ENCODE measurements around the gene GPN2.
A peak's percentile ranks its signal among the peaks of the same experiment; 100 is the strongest.
"Not testable (repeated sequence)": the region's sequence is repeated elsewhere in the genome, so short reads cannot be mapped to it uniquely, and the experiment has no call there.

The GPN2 gene

DNA sequence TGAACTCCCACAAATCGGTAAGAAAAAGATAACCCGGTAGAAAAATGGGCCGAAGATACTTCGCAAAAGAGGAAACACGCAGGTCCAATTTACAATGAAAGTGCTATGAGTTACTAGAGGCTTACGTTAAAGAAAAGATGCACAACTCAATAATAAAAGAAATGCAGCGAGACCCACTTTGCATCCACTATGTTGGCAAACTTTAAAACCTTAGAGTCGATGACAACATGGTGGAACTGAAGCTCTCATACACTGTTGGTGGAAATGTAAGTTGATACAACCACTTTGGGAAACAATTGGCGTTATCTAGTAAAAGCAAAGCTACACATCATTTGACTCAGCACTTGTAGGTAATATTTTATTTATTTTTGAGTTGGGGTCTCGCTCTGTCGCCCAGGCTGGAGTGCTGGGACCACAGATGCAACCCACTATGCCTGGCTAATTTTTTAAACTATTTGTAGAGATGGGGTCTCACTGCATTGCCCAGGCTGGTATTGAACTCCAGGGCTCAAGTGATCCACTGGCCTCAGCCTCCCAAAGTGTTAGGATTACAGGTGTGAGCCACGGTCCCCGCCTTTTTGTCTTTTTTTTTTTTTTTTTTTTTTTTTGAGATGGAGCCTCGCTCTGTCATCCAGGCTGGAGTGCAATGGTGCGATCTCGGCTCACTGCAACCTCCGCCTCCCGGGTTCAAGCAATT lies 10.9 kb upstream of the GPN2 start:
- no peak for DNase-seq (ENCODE audit: low spot score)

DNA sequence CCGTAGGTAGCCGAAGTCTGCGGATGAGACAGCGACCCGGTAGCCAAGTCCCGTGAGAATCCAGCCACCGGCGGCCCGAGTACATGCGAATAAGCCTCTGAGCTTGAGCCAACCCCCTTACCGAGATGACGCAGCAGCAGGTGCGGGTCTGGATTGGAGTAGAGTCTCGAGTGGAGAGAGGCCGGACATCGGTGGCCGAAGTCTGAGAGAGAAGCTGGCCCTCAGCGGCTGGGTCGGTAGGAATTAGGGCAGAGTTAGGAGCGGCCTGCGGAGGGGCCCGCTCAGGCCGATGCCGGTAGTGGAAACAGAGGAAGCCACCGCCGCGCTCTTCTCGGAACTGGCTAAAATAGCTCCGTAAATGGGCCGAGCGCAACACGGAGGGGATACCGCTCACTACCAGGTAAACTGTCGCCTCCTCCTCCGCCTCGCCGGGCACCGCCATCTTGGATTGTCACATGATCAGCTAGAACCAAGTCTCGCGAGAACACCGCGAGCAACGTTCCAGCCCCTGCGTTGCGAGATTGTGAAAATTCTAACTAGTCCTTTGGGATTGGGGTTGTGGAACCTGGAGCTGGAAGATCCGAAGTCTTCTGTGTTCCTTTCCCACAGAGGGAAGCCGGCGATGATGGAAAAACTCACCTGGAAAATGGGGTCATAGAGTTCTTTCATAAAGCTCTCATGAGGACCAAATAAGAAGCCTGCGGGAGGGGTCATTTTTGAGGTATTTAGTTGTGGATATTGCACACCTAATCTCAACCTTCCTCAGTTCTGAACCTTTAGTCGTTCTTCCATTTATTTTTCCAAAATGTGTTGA lies 10.1 kb upstream of the GPN2 start, which contains the start of gene GPATCH3:
GPATCH3 (minus strand) TSS at position 467 of the 814 bp plus-strand sequence; CDS start at position 442, 25 bp downstream.
- DNase-seq (ENCODE audit: low spot score), result peak; percentile 86

DNA sequence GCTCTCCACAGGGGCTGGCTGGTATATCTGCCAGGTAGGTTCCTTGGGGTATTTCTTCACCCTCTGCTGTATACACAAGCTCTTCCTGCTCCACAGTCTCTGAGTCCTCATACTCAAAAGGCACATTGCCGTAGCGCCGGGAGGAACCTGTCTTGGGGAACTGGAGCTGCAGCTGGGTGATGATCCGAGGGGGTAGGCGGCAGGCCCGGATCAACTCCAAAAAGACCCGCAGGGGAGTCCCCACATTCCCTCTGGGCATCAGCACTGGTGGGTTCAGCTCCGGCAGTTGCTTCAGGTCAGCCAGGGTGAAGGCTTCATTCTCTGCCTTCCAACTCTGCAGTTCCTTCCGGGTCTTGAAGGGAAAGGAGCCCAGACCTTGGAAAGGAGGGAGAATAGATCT lies 7.3 kb upstream of the GPN2 start:
- no peak for DNase-seq (ENCODE audit: low spot score)

DNA sequence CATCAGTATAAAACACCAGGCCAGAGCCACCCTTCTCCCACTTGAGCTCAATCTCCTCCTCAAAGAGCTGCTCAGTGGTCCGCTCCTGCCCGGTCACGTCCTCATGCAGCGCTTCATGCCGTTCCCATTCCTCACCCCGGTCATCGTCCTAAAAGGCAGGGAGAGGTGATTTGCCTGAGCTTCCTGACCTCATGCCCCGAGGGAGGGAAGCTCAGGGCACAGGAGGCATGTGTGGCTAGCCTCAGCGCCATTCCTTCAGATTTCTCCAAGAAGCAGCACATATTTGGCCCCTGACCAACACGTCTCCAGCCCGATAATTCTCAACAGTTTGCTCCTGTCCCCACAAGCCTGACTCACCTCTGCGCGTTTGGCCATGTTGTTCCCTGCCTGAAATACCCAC lies 4.2 kb upstream of the GPN2 start:
- DNase-seq (ENCODE audit: low spot score), result no peak

DNA sequence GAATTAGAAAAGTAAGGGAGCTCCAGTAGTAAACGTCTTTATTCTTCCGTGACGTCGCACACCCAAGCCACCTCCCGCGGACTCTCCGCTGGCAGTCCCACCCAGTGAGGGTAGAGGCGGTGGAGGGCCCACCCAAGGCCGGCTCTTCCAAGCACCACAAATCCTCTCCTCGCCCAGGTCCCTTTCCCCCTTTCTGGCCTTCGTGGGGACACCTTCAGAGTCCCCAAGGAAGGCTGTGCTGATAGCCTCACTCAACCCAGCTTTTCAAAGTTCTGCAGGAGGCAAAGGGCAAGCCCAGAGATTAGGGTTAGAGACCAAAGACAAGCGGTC lies 349 bp upstream of the GPN2 start:
- DNase-seq (ENCODE audit: low spot score), result no peak

DNA sequence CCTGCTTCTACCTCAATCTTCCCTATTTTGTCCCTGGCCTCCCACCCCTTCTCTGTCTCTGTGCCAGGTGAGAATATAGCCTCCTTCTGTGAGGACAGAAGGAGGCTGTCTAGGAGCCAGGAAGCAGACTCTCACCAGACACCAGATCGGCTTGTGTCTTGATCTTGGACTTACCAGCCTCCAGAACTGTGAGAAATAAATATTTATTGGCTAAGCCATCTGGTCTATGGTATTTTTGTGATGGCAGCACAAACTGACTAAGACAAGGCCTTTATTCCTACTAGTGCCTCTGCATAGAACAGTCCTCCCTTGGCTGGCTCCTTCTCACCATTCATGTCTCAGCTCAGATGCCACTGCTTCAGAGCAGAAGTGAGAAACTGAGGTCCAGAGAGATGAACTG lies 1.9 kb downstream of the GPN2 start:
- no peak for DNase-seq (ENCODE audit: low spot score)

DNA sequence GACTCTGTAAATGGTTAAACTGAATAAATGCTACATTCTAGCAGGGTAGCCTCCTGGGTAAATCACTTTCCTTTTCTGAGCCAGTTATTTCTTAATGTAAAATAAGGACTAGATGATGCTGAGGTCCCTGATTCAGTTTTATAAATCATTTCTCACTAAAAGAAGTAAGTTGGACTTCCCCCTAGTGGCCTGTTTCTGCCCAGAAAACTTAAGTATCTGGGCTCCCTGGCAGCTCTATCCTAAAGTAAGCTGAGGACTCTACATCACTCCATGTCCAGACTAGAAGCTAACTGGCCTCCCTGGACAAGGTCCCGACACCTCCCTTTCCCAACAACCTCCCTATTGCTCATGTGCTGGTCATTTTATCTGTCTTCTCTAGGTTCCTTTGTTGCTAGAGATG lies 3.0 kb downstream of the GPN2 start:
- peak; percentile 28 for DNase-seq (ENCODE audit: low spot score)

DNA sequence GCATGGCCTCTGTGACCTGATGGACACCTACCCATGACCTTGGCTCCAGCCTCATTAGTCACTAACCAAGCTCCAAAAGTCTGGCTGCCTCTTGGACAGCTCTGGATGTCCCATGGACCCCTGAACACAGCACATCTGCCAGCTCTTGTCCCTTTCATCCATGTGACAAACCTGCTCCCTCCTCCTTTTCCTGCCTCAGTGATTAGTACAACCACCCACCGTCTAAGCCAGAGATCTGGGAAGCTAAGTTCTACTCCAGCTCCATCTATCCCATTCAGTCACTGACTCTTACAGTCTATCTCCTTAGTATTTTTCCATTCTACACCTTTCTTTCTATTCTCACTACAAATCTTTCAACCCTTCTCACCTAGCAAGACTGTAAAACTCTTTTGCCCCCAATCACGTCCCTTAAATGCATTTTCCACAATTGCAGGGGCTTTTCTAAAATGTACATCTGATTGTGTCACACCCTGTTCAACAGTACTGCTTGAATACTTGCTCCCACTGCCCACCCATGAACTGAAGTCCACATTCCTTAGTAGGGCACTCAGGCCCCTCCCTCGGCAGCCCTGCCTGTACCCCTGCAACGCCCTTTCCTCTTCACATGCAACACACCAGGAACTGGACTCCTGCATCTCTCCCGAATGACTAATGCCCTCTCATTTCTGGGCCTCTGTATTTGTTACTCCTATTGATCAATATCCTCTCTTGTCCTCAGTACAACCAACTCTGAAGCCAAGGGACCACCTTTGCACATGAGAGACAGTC lies 7.2 kb downstream of the GPN2 start:
- no peak for DNase-seq (ENCODE audit: low spot score)

DNA sequence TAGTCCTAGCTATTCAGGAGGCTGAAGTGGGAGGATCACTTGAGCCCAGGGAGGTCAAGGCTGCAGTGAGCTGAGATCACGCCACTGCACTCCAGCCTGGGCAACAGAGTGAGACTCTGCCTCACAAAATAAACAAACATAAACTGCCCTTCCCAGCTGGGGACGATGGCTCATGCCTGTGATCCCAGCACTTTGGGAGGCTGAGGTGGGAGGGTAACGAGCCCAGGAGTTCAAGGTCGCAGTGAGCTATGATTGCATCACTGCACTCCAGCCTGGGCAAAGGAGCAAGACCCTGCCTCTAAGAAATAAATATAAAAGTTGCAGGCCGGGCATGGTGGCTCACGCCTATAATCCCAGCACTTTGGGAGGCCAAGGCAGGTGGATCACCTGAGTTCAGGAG lies 8.5 kb downstream of the GPN2 start:
- DNase-seq (ENCODE audit: low spot score), result not testable (repeated sequence)

DNA sequence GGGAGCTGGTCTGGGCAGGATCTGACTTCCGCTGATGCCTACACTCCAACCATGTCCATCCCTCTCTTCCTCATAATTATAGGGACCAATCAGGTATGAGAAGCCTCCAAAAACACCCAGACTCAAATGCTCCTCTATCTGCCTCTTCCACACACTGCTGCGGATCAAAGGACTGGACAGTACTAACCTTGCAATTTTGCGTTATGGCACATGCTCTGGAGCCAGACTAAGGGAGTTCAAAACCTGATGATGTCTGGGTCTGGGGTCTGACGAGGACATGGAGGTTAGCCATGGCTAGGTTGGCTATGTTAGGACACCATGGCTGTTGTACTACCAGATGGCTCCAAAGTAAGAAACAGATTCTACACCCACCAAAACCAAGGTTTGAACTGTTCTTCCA lies 10.3 kb downstream of the GPN2 start:
- DNase-seq (ENCODE audit: low spot score), result no peak

DNA sequence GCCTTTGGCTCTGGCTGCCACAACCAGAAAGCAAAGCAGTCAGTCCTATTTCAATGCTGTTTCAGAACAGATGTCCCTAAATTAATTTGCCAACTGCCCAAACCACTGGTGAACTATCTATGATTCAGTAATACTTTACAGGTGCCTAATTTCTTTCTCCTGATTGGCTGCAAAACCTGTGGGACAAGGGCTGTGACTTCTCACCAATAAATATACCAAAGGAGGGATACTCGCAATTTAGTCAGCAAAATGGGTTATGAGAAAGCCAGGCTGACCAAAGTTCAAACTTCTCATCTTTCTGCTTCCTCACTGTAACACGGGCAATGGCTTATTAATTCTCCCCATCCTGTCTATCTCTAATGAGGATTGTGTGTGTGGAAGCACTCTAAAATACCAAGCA lies 12.8 kb downstream of the GPN2 start:
- peak; percentile 18 for DNase-seq (ENCODE audit: low spot score)

DNA sequence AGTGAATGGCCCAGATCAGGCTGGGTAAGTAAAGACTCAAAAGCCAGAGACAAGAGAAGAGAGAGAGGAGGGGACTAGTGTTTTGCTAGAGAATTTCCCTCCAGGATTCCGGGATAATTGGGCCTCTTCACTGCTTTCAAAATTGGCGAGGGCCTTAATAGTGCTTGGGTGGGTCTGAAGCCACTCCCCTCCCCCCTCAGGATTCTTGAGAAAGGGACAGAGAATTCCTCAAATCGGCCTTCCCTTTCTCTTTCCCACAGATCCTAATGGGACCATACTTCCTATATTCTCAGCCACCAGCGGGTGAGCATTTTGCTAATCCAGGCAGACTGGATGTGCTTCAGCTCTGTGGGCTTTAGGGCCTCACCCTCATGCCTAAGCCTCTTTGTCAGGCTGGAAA lies 15.2 kb downstream of the GPN2 start:
- no peak for DNase-seq (ENCODE audit: low spot score)

DNA sequence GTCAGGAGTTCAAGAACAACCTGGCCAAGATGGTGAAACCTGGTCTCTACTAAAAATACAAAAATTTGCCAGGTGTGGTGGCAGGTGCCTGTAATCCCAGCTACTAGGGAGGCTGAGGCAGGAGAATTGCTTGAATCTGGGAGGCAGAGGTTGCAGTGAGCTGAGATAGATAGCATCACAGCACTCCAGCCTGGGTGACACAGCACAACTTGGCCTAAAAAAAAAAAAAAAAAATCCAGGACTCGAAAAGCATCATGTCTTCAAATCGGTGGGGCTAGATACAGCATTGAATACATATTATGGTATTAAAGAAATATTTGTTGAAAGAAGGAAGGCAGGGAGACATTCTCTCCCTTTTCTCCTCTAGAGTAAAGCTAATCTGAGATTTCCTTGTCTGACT lies 17.0 kb downstream of the GPN2 start:
- DNase-seq (ENCODE audit: low spot score), result not testable (repeated sequence)

DNA sequence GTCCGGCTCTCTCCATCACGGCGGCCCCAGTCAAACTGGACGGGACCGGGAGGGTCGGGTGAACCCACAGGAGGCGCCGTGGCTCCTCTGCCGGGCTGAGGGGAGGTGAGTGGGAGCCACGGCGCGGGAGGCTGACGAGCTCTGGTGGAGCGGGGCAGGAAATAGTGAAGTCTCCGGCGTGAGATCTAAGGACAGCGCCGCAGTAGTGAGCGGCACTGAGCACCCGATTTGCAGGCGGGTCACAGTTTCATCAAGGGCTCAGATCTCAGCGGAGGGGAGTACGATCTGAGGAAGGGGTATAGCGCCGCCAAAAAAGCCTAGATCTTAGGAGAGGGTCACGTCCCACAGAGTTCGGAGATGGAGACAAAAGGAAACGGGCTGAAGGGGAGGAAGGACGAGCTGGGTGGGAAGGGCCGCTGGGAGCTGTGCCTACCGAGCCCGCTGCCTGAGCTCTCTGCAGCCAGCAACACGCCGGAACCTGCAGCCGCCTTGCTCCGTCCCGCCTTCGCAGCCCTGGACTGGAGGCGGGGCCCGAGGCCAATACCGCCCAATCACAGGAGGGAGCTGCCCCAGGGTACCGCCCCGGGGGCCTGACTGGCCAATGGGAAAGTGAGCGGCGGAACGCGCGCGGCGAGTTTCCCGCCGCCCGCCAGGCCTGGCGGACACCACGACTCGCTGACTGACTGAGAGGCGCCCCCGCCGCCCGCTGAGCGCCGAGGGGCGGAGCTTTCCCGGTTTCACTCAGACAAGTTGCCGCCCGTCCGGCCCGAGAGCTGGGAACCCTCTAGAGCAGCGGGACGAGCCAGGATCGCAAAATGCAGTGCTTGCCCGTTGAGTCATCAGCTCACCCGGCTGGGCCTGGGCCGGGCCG lies 25.2 kb downstream of the GPN2 start:
- peak; percentile 96 for DNase-seq (ENCODE audit: low spot score)

DNA sequence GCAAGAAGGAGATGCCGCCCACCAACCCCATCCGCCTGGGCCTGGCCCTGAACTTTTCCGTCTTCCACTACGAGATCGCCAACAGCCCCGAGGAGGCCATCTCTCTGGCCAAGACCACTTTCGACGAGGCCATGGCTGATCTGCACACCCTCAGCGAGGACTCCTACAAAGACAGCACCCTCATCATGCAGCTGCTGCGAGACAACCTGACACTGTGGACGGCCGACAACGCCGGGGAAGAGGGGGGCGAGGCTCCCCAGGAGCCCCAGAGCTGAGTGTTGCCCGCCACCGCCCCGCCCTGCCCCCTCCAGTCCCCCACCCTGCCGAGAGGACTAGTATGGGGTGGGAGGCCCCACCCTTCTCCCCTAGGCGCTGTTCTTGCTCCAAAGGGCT lies 26.4 kb downstream of the GPN2 start:
- DNase-seq (ENCODE audit: low spot score), result no peak

DNA sequence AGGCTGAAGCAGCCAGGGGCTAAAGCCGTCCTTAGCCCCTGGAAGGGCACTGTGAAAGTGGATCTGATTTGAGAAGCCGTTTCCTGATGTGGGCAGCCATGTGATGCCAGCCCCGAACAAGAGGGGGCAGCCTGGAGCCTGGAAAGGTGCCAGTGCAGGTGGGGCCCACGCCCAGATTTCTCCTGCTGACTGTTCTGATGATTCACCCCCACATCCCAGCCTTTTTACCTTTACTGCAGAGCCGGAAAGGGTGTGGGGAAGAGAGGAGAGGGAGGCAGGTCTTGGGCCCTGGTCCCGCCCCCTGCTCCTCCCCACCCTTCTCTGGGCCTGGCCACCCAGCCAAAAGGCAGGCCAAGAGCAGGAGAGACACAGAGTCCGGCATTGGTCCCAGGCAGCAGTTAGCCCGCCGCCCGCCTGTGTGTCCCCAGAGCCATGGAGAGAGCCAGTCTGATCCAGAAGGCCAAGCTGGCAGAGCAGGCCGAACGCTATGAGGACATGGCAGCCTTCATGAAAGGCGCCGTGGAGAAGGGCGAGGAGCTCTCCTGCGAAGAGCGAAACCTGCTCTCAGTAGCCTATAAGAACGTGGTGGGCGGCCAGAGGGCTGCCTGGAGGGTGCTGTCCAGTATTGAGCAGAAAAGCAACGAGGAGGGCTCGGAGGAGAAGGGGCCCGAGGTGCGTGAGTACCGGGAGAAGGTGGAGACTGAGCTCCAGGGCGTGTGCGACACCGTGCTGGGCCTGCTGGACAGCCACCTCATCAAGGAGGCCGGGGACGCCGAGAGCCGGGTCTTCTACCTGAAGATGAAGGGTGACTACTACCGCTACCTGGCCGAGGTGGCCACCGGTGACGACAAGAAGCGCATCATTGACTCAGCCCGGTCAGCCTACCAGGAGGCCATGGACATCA lies 27.1 kb downstream of the GPN2 start, which contains the start of gene SFN:
SFN (plus strand) TSS at position 369 of the 904 bp plus-strand sequence; CDS start at position 433, 64 bp downstream.
- peak; percentile 99 for DNase-seq (ENCODE audit: low spot score)

DNA sequence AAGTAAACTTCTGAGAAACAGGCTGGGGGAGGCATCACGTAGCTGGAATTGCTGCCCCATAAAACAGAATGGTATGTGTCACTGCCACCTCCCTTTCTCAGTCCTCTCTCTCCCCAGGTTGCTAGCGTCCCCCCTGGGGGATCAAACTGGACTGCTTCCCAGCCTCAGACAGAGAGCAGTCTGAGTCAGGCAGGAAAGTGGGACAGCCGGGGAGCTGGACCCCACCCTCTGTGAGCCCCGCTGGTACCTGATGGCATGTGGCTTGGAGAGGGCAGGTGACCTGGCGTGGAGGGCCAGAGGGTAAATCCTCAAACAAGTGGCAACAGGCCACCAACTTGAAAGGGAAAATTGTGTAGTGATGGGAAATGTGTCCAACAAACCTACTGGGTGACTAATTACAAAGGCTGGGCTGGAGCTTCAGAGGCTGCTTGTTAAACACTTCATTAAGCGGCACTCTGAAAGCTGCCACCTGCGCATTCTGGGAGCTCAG lies 28.1 kb downstream of the GPN2 start:
- peak; percentile 47 for DNase-seq (ENCODE audit: low spot score)

DNA sequence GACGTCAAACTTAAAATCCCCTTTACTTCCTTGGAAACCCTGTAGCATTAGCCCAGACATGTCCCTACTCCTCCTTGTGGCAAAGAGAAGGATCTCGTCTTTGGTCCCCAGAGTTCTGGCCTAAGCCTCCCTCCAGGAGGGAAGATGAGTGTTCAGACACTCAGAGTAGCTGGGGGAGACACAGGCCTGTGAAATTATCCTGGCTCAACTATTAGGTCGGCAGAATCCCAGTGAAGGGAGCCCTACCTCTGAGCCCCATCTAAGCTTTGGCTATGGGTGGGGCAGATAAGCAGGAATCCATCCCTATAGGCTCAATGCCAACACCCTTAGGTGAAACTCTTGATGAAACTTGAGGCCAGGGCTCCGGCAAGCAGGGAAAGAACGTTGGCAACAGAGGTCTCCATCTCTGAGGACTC lies 28.8 kb downstream of the GPN2 start:
- DNase-seq (ENCODE audit: low spot score), result peak; percentile 30

DNA sequence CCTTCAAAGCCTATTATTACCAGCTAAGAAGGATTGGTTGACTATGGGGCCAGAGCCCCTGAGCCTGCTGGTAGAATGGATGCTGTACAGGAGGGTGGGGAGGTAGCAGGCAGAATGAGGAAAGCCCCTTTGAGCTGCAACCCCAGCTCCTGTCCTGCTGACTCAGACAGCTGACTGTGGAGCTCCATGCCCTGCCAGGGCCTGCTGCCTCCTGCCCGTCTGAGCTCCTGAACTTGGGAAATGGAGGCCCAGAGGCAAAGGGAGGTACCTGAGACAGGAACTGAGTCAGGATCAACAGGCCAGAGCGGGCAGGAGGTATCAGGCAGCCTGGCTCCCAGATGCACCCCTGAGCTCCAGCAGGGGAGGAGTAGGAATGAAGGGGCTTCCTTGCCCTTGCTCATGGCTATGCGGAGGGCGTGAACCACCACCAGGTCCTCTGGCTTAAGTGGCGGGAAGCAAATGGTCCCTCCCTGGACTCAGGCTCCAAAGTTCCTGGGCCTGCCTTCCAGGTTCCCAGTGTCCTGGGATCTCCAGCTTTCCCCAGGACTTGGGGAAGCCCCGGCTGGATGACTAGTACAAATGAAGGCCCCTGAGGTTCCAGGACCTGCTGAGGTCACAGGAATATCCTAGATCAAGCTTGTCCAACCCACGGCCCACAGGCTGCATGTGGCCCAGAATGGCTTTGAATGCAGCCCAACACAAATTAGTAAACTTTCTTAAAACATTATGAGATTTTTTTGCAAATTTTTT lies 31.0 kb downstream of the GPN2 start:
- DNase-seq (ENCODE audit: low spot score), result no peak

DNA sequence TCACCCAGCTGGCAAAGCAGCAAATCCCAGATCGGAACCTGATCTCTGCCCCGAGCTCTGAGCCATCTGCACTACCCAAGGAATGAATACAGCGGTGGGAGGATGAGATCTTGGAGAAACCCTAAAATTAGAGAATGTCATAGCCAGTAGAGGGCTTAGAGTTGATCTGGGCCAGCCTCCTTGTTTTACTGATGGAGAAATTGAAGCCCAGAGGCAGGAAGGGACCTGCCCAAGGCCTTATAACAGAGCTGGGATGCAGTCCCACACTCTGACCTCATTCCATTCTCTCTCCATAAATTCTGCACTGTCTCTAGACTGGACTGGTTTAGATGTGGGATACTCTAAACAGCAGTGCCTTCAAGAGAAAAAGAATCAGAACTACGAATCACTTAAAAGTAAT lies 31.9 kb downstream of the GPN2 start:
- no peak for DNase-seq (ENCODE audit: low spot score)

Data from SW480 (cell line).